ENCODE results near the gene AEN. TPM values are rescaled to one million over a fixed set of nuclear protein-coding genes. Genes with fewer than 3 reads are reported as not detected.

Gene AEN
- total RNA-seq, 2 experiments from 2014 or later: 55.5 to 55.7 TPM

- Mint-ChIP-seq H3K27ac (no peak overlapping the region), H3K4me1 (ENCODE audit: low read depth) (peaks cover 21% of the 10 kb centered on the region), H3K36me3 (no peaks in the 10 kb centered on the region), H3K4me3 (no peak overlapping the region), H3K27me3 (peaks cover 59% of the 10 kb centered on the region), H3K9me3 (no peaks in the 10 kb centered on the region)
- ChIA-PET CTCF (no interaction called here), POLR2A (interaction anchor here (1.0 kb wide), 1 partner anchor 138 kb away, joined by 3 read pairs; the partner anchor contains the start of genes MRPL46 and MRPS11)
- intact Hi-C loops (cut with micrococcal nuclease): no loop called here
- peak; percentile 66 for DNase-seq
Measured at GRCh38 chr15:88605189-88606069, 15.7 kb upstream of the AEN start.

- no peaks in the 10 kb centered on the region for H3K36me3 Mint-ChIP-seq
- intact Hi-C loops (cut with micrococcal nuclease): no loop called here
- CTCF ChIA-PET: no interaction called here
Measured at GRCh38 chr15:88606070-88606794, 14.9 kb upstream of the AEN start.

GRCh38 chr15:88607951-88608350 is 13.2 kb upstream of the AEN start:
- Mint-ChIP-seq H3K27me3 (peaks cover 65% of the 10 kb centered on the region), H3K27ac (no peak overlapping the region), H3K9me3 (no peaks in the 10 kb centered on the region), H3K36me3 (no peaks in the 10 kb centered on the region), H3K4me3 (no peak overlapping the region), H3K4me1 (ENCODE audit: low read depth) (peaks cover 21% of the 10 kb centered on the region)
- no peak for DNase-seq
- CTCF ChIA-PET: no interaction called here
- intact Hi-C loops (cut with micrococcal nuclease): no loop called here
- POLR2A ChIA-PET: no interaction called here

More at GRCh38 chr15:88606070-88606794, 14.9 kb upstream of the AEN start:
- POLR2A ChIA-PET: no interaction called here
- Mint-ChIP-seq H3K27me3 (peaks cover 65% of the 10 kb centered on the region), H3K4me1 (ENCODE audit: low read depth) (peaks cover 21% of the 10 kb centered on the region), H3K9me3 (no peaks in the 10 kb centered on the region), H3K27ac (no peak overlapping the region), H3K4me3 (no peak overlapping the region)
- no peak for DNase-seq

GRCh38 chr15:88608607-88609181 is 12.4 kb upstream of the AEN start:
- no peak overlapping the region for H3K4me3 Mint-ChIP-seq
- intact Hi-C loops (cut with micrococcal nuclease): no loop called here
- POLR2A ChIA-PET: no interaction called here
- H3K27ac Mint-ChIP-seq: no peak overlapping the region
- peaks cover 26% of the 10 kb centered on the region for H3K4me1 Mint-ChIP-seq (ENCODE audit: low read depth)
- CTCF ChIA-PET: no interaction called here
- no peaks in the 10 kb centered on the region for H3K36me3 Mint-ChIP-seq
- H3K9me3 Mint-ChIP-seq: no peaks in the 10 kb centered on the region
- peaks cover 66% of the 10 kb centered on the region for H3K27me3 Mint-ChIP-seq
- no peak for DNase-seq

GRCh38 chr15:88609344-88610090 is 11.6 kb upstream of the AEN start:
- peaks cover 22% of the 10 kb centered on the region for H3K4me1 Mint-ChIP-seq (ENCODE audit: low read depth)
- ChIA-PET POLR2A (no interaction called here), CTCF (interaction anchor here (1.4 kb wide), 1 partner anchor 55 kb away, joined by 4 read pairs; no protein-coding TSS in a partner anchor)
- no peaks in the 10 kb centered on the region for H3K9me3 Mint-ChIP-seq
- peaks cover 58% of the 10 kb centered on the region for H3K27me3 Mint-ChIP-seq
- H3K27ac Mint-ChIP-seq: no peak overlapping the region
- H3K36me3 Mint-ChIP-seq: no peaks in the 10 kb centered on the region
- no peak for DNase-seq
- no peak overlapping the region for H3K4me3 Mint-ChIP-seq
- intact Hi-C loops (cut with micrococcal nuclease): no loop called here

- H3K9me3 Mint-ChIP-seq: no peaks in the 10 kb centered on the region
- CTCF ChIA-PET: no interaction called here
- H3K27ac Mint-ChIP-seq: no peak overlapping the region
- no peaks in the 10 kb centered on the region for H3K36me3 Mint-ChIP-seq
- H3K4me3 Mint-ChIP-seq: no peak overlapping the region
- peaks cover 14% of the 10 kb centered on the region for H3K4me1 Mint-ChIP-seq (ENCODE audit: low read depth)
- no peak for DNase-seq
- POLR2A ChIA-PET: no interaction called here
- intact Hi-C loops (cut with micrococcal nuclease): no loop called here
- peaks cover 46% of the 10 kb centered on the region for H3K27me3 Mint-ChIP-seq
Measured at GRCh38 chr15:88610701-88611231, 10.4 kb upstream of the AEN start.

- H3K4me1 Mint-ChIP-seq (ENCODE audit: low read depth): peaks cover 10% of the 10 kb centered on the region
- H3K4me3 Mint-ChIP-seq: no peak overlapping the region
- no peaks in the 10 kb centered on the region for H3K36me3 Mint-ChIP-seq
- peaks cover 32% of the 10 kb centered on the region for H3K27me3 Mint-ChIP-seq
- ChIA-PET CTCF (interaction anchor here (0.6 to 0.8 kb wide), 2 partner anchors 9 to 21 kb away, joined by 3 read pairs; no protein-coding TSS in a partner anchor), POLR2A (no interaction called here)
- DNase-seq: no peak
- H3K9me3 Mint-ChIP-seq: no peaks in the 10 kb centered on the region
- intact Hi-C loops (cut with micrococcal nuclease): no loop called here
- no peak overlapping the region for H3K27ac Mint-ChIP-seq
Measured at GRCh38 chr15:88612186-88612796, 8.8 kb upstream of the AEN start.

GRCh38 chr15:88613074-88613944 is 7.8 kb upstream of the AEN start:
- no peaks in the 10 kb centered on the region for H3K36me3 Mint-ChIP-seq
- no peak for DNase-seq
- H3K27ac Mint-ChIP-seq: no peak overlapping the region
- H3K9me3 Mint-ChIP-seq: no peaks in the 10 kb centered on the region
- H3K4me3 Mint-ChIP-seq: no peak overlapping the region
- ChIA-PET CTCF (interaction anchor here (0.8 to 1.2 kb wide), 2 partner anchors 10 to 11 kb away, joined by 3 read pairs; no protein-coding TSS in a partner anchor), POLR2A (no interaction called here)
- peaks cover 29% of the 10 kb centered on the region for H3K27me3 Mint-ChIP-seq
- intact Hi-C loops (cut with micrococcal nuclease): no loop called here
- H3K4me1 Mint-ChIP-seq (ENCODE audit: low read depth): peaks cover 10% of the 10 kb centered on the region

GRCh38 chr15:88615303-88616107 is 5.6 kb upstream of the AEN start:
- Mint-ChIP-seq H3K4me3 (no peak overlapping the region), H3K27ac (peak overlapping the region; percentile 60), H3K9me3 (no peaks in the 10 kb centered on the region), H3K36me3 (no peaks in the 10 kb centered on the region), H3K4me1 (ENCODE audit: low read depth) (peaks cover 10% of the 10 kb centered on the region), H3K27me3 (peaks cover 12% of the 10 kb centered on the region)
- ChIA-PET POLR2A (interaction anchor here (1.0 kb wide), 1 partner anchor 23 kb away, joined by 3 read pairs; the partner anchor contains the start of gene ISG20), CTCF (interaction anchor here (1.5 kb wide), 1 partner anchor 160 kb away, joined by 4 read pairs; no protein-coding TSS in a partner anchor)
- peak; percentile 31 for DNase-seq
- intact Hi-C loops (cut with micrococcal nuclease): no loop called here

- Mint-ChIP-seq H3K4me1 (ENCODE audit: low read depth) (peaks cover 15% of the 10 kb centered on the region), H3K36me3 (no peaks in the 10 kb centered on the region), H3K27me3 (peaks cover 7% of the 10 kb centered on the region), H3K9me3 (no peaks in the 10 kb centered on the region), H3K27ac (peak overlapping the region; percentile 24), H3K4me3 (no peak overlapping the region)
- intact Hi-C loops (cut with micrococcal nuclease): no loop called here
- DNase-seq: no peak
- ChIA-PET POLR2A (interaction anchor here (1.0 kb wide), 1 partner anchor 22 kb away, joined by 3 read pairs; the partner anchor contains the start of gene ISG20), CTCF (no interaction called here)
Measured at GRCh38 chr15:88616240-88616639, 4.9 kb upstream of the AEN start.

All from activated CD4-positive, alpha-beta memory T cell treated with anti-CD3 and anti-CD28 coated beads for 36 hours (primary cell).